Skin epidermis (tissue), 12 donors: ENCODE measurements around the gene SAE1.

ENCODE experiments used
- H3K27ac ChIP-seq, 21 experiments: fragments of 200-600 bp; sonication (generic) in 11 of 21; one replicate each; pipeline ENCODE4 v1.5.0; 2020; ENCODE audit warnings: mild to moderate bottlenecking in 3 of 21, inconsistent platforms in 2 of 21, moderate library complexity in 2 of 21
- H3K4me3 ChIP-seq, 7 experiments: fragments of 200-600 bp; sonication (generic) in 2 of 7; one replicate each; pipeline ENCODE4 v1.5.0; 2020; ENCODE audit warnings: inconsistent platforms in 2 of 7, mild to moderate bottlenecking in 2 of 7, moderate library complexity in 1 of 7

SAE1 gene

GRCh38 chr19:47228168-47228936, 97.7 kb downstream of the SAE1 start:
- Histone ChIP-seq H3K27ac (peak overlapping the region in 20 of 21 experiments; percentile 88 to 99 (median 97)), H3K4me3 (peak overlapping the region; percentile 49 to 99 (median 68))

GRCh38 chr19:47228937-47229675, 98.5 kb downstream of the SAE1 start:
- peak overlapping the region in 19 of 21 experiments; percentile 88 to 99 (median 97) for H3K27ac ChIP-seq
- peak overlapping the region; percentile 65 to 99 (median 87) for H3K4me3 ChIP-seq

GRCh38 chr19:47229676-47230053, 99.0 kb downstream of the SAE1 start:
- peak overlapping the region; percentile 65 to 99 (median 87) for H3K4me3 ChIP-seq
- peak overlapping the region in 19 of 21 experiments; percentile 22 to 99 (median 91) for H3K27ac ChIP-seq

GRCh38 chr19:47230054-47230920, 99.7 kb downstream of the SAE1 start:
- peak overlapping the region; percentile 65 to 99 (median 87) for H3K4me3 ChIP-seq
- peak overlapping the region; percentile 54 to 99 (median 87) for H3K27ac ChIP-seq

- peak within 1 kb of the TSS; percentile 65 to 99 (median 87) for H3K4me3 ChIP-seq
Measured at GRCh38 chr19:47230921-47231214, 100.2 kb downstream of the SAE1 start, which contains the start of gene BBC3. BBC3 (minus strand) TSS chr19:47231199; CDS start chr19:47228431, 2,768 bp downstream.

GRCh38 chr19:47231215-47232054, 100.8 kb downstream of the SAE1 start:
- Histone ChIP-seq H3K4me3 (peak overlapping the region; percentile 65 to 99 (median 87)), H3K27ac (peak overlapping the region in 20 of 21 experiments; percentile 39 to 98 (median 79))

More at GRCh38 chr19:47230921-47231214, 100.2 kb downstream of the SAE1 start, which contains the start of gene BBC3:
- peak within 1 kb of the TSS; percentile 54 to 99 (median 87) for H3K27ac ChIP-seq

GRCh38 chr19:47232422-47233211, 102.0 kb downstream of the SAE1 start:
- Histone ChIP-seq H3K4me3 (peak overlapping the region in 6 of 7 experiments; percentile 65 to 99 (median 86)), H3K27ac (peak overlapping the region in 20 of 21 experiments; percentile 39 to 98 (median 78))

- Histone ChIP-seq H3K4me3 (no peak overlapping the region), H3K27ac (no peak overlapping the region)
Measured at GRCh38 chr19:47236072-47236675, 105.5 kb downstream of the SAE1 start.

GRCh38 chr19:47239152-47239551, 108.5 kb downstream of the SAE1 start:
- peak overlapping the region in 5 of 7 experiments; percentile 7 to 30 (median 24) for H3K4me3 ChIP-seq

GRCh38 chr19:47239610-47240296, 109.1 kb downstream of the SAE1 start:
- peak overlapping the region in 5 of 7 experiments; percentile 7 to 30 (median 24) for H3K4me3 ChIP-seq
- H3K27ac ChIP-seq = peak overlapping the region in 3 of 21 experiments; percentile 16 to 51 (median 36)

More at GRCh38 chr19:47239152-47239551, 108.5 kb downstream of the SAE1 start:
- peak overlapping the region in 4 of 21 experiments; percentile 16 to 51 (median 34) for H3K27ac ChIP-seq

- Histone ChIP-seq H3K27ac (no peak overlapping the region), H3K4me3 (peak overlapping the region in 1 of 7 experiments; percentile 8)
Measured at GRCh38 chr19:47240556-47240955, 109.9 kb downstream of the SAE1 start.

- no peak overlapping the region for H3K4me3 ChIP-seq
- H3K27ac ChIP-seq = peak overlapping the region in 1 of 21 experiments; percentile 17
Measured at GRCh38 chr19:47240996-47241918, 110.6 kb downstream of the SAE1 start.

- H3K27ac ChIP-seq = no peak overlapping the region
- no peak overlapping the region for H3K4me3 ChIP-seq
Measured at GRCh38 chr19:47241919-47242577, 111.4 kb downstream of the SAE1 start.

GRCh38 chr19:47243364-47243775, 112.7 kb downstream of the SAE1 start:
- peak overlapping the region in 5 of 7 experiments; percentile 17 to 29 (median 26) for H3K4me3 ChIP-seq
- peak overlapping the region in 9 of 21 experiments; percentile 2 to 67 (median 39) for H3K27ac ChIP-seq
